ENCODE results near the gene POLN.

DNA sequence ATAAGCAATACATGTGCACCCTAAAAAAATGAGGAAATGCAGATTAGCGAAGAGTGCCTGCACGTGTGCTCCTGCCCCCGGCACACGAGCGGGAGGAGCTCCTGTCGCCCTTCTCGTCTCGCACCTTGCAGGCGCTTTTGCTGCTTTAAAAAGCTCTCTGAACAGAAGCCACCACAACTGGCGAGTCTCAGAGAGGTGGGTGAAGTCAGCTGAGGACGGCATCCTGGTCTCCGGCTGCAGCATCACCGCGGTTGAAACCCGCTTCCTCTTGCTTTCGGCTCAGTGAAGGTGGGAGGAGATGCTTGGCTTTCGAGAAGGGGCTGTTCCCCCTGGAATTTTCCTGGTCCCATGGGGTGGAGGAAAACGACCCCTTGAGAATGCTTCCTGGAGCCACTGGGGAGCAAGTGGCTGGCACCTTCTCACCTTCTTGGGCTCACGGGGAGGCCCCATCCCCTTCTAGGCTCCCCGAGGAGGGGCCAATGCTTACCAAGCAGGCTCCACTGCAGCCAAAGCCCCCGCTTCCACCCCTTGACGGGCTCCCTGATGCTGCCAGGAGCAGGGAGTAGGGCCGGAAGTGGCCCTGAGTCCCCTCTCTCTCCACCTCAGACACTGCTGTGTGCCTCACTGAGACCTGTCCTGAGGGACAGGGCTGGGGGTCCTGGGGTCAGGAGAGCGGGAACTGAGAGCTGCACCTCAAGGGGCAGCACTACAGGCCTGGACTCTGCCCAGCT lies 49.2 kb upstream of the POLN start:
- TF ChIP-seq, protein P1, sequence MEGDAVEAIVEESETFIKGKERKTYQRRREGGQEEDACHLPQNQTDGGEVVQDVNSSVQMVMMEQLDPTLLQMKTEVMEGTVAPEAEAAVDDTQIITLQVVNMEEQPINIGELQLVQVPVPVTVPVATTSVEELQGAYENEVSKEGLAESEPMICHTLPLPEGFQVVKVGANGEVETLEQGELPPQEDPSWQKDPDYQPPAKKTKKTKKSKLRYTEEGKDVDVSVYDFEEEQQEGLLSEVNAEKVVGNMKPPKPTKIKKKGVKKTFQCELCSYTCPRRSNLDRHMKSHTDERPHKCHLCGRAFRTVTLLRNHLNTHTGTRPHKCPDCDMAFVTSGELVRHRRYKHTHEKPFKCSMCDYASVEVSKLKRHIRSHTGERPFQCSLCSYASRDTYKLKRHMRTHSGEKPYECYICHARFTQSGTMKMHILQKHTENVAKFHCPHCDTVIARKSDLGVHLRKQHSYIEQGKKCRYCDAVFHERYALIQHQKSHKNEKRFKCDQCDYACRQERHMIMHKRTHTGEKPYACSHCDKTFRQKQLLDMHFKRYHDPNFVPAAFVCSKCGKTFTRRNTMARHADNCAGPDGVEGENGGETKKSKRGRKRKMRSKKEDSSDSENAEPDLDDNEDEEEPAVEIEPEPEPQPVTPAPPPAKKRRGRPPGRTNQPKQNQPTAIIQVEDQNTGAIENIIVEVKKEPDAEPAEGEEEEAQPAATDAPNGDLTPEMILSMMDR (IDR thresholded peaks at IDR 0.05): no peak
- no peak for TF ChIP-seq POLR2A (IDR thresholded peaks at IDR 0.05)

Data from uterus (tissue), 2 donors.